Measurements from ENCODE around the gene SLC15A1.

Gene SLC15A1, protein sequence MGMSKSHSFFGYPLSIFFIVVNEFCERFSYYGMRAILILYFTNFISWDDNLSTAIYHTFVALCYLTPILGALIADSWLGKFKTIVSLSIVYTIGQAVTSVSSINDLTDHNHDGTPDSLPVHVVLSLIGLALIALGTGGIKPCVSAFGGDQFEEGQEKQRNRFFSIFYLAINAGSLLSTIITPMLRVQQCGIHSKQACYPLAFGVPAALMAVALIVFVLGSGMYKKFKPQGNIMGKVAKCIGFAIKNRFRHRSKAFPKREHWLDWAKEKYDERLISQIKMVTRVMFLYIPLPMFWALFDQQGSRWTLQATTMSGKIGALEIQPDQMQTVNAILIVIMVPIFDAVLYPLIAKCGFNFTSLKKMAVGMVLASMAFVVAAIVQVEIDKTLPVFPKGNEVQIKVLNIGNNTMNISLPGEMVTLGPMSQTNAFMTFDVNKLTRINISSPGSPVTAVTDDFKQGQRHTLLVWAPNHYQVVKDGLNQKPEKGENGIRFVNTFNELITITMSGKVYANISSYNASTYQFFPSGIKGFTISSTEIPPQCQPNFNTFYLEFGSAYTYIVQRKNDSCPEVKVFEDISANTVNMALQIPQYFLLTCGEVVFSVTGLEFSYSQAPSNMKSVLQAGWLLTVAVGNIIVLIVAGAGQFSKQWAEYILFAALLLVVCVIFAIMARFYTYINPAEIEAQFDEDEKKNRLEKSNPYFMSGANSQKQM

DNA sequence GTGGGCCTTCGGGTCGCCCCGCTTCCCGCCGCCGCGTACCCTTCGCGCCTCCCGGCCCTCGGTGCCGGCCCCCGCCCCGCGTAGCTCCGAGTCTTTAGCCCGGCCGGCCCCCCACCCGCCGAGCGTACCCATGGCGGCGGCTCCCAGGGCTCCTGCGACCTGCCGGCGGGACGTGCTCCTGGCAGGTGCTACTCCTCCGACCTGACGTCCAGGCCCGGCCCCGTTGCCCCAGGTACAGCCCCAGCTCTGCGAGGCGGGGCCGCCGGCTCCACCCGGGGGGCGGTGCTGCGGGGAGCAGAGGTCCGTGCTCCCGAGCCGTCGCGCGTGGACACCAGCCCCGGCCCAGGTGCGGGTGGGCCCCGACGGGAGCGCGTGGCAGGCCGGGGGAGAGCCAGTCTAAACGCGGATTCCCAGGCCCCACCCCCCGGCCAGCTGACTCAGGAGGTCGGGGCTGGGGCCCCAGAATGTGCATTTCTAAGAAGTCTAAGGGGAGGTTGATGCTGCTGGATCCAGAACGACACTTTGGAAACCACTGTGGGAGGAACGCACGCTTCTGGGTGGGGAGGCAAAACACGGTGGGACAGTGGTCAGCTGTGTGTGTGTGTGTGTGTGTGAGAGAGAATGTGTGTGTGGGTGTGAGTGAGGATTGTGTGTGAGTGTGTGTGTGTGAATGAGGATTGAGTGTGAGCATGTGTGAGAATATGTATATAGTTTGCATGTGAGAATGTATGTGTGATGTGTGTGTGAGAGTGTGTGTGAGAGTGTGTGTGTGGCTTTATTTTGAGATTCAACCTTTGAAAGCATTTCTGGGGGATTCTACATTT lies at the start of gene SLC15A1:
Gene SLC15A1, minus strand, starts transcription at position 206 of the 824 bp plus-strand sequence. Its CDS starts 74 bp downstream, at position 132.
- no peak for DNase-seq

DNA sequence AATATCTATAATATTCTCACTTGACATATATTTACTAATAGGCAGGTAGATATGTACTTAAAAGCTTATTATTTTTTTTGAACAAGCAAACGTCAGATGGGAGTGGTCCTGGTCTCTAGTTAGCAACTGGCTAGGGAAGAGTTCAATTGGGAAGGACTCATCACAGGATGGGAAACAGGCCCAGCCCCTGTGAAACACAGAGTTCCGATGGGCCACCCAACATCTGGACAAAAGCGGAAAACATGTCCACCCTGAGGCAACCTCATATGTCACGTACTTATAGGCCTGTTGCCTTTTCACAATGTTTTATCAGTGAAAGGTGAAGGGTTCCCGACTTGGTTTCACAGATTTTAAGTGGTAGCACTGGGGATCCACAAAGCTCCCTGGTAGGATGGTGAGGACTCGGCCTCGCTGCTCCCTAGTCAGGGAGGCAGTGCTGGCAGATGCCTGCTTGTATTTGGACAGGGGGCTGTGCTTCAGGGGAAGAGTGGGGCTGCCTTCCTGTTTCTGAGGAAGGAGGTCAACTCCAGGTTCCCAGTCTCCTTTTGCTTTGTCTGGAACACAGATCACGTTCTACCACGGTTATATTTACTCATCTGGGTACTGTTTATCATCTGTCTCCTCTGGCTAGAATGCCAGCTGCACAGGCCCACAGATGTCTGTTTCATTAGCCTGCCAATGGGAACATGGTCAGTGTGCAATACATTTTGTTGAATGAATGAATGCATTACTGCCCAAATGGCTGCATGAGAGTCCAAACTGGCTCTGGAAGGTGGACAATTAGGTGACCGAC lies 49.4 kb upstream of the SLC15A1 start:
- no peak for DNase-seq

DNA sequence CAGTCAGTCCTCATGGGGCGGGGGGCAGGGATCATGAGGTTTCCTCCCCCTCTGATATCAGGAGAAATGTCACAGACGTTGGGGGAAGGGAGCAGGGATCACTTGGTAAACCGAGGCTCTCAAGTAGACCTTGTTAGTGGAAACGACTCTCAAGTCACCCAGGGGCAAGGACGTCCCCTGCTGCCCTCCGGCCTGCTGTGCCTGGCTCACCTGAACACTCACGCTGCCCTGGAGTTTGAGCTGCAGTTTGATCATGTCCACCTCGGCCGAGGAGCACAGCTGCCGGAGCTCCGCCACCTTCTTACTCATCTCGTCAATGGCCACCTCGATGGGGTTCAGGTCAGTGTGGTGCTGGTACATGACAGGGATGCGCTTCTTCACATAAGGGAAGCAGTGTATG lies 47.6 kb upstream of the SLC15A1 start:
- DNase-seq: no peak

DNA sequence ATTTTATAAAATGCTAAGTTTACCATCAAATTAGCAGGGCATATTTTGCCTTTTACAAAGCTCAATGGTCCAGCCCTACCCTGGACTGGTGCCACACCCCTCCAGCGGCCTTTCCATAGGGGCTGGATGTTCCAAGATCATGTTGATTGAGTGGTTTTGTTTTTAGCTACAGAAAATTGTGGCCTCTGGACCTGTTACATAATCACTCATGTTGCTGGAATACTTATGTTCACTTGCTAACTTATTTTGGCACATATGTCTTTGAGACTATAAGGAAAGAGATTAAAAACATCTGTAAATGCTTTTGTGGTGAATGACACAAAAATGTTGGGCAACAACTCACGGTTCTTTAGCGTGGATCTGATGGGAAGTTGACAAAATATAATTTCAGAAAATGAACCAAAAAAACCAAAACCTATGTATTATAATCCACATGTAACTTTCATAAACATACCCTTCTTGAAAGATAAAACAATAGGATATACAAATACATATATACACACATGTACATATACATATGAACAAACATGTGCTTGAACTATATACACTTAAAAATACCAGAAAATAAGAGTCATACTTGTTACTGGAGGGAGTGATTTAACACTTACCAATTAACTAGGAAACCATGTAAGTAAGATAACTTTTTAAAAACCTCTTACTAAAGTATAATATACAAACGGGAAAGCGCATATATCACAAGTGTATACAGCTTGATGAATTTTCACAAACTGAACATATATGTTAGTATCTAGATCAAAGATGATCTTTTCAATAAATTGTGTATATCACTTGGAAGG lies 46.6 kb upstream of the SLC15A1 start:
- no peak for DNase-seq

DNA sequence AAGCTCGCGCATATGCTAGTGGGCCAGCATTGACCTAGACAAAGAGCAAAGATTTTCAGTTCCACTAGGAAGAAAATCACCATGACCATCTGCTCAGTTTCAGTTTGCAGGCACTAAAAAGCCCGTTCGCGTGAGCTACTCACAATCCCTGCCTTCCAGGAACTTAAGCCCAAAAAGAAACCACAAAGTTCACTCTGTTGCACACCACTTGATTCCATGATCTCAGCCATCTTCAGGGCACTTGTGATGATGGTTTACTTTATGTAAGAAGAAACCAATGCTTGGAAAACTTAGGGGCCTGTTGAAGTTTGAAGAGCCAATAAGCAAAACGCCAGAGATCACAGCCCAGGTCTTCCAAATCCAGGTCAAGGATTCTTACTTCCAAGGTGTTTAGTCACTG lies 45.0 kb upstream of the SLC15A1 start:
- DNase-seq: no peak

DNA sequence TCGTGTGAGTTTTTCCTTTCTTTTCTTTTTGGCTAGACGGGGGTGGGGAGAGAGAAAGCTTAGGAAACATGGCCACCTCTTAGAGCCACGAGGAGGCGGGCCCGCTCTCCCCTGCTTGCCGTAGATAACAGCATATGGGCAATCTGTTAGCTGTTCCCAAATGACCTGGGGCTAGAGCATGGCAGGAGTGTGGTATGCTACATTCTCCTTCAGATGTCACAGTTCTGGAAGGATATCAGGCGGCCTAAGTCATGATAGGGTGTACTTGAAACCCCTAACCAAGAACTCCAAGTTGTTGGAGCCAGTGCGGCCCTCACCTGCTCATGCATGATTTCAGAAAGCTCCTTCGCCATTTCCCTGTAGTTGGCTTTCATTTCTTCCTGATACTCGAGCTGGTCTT lies 44.3 kb upstream of the SLC15A1 start:
- DNase-seq: no peak

DNA sequence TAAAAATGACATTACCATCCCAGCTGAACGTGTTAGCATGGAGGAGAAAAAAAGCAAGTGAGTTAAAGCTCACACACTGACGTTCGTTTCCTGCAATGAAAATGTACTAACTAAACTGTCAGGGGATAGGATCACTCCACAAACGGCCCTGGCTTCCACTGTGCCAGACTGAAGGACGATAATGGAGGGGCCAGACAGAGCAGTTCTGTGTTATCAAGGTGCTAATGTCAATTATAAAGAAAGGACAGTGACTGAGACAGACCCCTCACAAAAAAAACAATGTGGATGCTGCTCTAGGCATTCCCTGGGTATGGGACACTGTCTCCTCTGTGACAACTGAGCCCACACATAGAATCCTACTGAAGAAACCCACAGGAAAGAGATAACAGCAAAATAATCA lies 43.7 kb upstream of the SLC15A1 start:
- DNase-seq: no peak

DNA sequence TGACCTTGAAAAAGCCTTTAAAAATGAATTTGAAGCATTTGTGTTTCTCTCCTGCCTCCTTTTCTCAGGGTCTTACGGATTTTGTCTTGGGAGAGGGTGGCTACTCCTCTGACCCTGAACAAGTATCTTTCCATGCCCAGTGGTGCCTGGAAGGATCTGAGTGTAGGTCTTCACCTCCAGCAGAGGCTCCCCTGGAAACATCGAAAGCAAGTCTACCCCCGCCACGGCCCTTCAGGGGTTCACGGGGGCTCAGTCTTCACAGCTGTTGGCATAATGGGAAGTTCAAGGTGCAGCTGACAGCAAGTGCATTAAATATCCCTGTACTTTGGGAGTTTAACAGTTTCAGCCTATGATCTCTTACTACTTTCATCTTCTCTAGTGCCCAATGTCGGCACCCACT lies 42.7 kb upstream of the SLC15A1 start:
- DNase-seq: no peak

DNA sequence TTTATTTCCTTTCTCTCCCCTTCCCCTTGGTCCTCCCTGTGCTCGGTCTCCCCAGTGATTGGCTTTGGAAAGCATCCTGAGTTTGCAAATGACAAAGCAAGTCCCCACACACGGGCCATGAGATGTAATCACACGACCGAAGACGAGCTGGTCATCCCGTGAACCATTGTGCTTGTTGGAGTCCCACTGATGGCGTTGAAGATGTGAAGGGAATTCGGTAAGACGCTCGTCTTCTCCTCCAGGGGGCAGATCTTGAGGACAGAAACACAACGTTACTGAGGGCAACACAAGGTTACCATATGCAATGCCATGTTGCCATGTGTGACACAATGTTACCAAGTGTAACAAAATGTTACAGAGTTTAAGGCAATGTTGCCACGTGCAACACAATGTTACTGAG lies 42.0 kb upstream of the SLC15A1 start:
- no peak for DNase-seq

DNA sequence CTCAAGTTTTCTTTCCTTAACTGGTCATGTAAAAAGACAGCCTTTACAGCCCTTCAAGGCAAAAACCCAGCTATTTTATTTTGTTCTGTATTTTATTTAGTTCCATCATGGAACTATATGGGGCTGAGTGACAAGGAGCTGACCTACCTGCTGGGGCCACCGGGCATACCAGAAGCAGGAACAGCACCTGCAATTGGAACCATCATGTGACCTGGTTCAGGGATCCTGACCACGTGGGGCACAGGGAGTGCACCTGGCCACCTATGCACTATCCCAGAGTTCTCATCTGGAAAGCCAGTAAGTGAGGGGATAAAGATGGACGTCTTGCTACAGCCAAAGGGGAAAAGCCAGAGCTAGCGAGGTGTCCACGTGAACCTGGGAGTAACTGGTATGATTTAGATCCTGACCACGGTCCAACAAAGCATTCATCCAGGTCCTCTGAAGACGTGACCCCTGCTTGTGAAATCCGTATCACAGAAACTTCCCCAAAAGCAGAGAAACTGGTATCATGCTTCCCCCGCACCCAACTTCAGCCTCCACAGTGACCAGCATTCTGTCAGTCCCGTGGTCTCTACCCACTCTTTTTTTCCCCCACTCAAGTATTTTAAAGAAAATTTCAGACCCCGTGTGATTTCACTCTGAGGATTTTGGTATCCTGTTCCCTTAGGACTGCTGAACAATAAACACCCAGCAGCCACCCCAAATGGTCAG lies 40.5 kb upstream of the SLC15A1 start:
- DNase-seq: no peak

DNA sequence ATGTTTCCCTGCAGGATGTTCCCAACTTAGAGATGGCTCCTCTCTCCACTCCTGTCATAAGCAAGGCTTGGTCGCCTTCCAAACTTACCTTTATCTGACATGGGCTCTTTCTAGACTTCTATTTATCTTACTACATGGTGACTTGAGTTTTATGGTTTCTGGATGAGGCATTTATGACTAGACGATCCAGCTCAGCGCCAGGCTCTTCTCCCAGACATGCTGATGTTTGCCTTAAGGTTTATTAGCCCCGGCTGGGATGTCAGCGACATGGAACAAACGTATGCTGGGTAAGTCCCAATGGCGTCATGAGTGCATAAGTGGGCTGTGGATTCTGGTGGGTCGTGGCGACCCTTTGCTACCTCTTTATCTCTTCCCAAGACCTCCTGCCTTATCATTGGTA lies 39.8 kb upstream of the SLC15A1 start:
- DNase-seq: no peak

DNA sequence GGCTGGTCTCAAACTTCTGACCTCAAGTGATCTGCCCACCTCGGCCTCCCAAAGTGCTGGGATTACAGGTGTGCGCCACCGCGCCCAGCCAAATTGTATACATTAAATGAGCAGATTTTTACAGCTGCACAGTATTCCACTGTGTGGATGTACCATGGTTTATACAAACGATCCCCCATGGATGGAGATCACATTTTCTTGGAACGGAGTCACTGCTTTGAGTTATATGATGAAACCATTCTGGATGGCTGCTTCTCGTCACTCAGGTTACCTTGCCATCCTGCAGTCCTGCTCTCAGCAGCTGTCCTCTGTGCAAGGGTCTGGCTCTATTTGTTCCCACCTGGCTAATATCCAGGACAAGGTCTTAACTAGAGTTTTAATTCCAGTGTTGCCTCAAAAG lies 39.1 kb upstream of the SLC15A1 start:
- DNase-seq: no peak

DNA sequence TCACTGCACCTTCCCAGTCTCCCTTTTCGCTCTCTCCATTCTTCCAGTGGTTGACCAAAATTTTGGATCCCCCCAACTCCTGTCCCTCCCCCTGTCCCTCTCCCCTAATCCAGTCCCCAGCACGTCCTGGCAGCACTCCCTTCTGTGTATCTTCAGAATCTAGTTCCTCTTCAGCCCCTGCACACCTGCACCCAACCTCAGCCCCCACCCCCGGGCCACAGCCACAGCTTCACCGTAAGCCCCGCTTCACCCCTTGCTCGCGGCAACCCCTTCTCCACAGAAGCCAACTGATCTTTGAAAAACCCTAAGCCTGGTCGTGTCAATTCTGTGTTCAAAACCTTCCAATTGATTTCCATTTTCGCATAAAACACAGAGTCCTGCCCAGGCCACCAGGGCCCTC lies 35.5 kb upstream of the SLC15A1 start:
- no peak for DNase-seq

DNA sequence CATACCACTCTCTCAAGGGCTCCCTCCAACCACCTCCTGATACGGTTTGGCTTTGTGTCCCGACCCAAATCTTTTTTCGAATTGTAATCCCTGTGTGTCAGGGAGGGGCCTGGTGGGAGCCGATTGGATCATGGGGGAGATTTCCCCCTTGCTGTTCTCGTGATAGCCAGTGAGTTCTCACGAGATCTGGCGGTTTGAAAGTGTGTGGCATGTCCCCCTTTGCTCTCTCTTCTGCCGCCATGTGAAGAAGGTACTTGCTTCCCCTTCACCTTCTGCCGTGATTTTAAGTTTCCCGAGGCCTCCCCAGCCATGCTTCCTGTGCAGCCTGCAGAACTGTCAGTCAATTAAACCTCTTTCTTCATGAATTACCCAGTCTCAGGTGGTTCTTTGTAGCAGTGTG lies 34.7 kb upstream of the SLC15A1 start:
- no peak for DNase-seq

DNA sequence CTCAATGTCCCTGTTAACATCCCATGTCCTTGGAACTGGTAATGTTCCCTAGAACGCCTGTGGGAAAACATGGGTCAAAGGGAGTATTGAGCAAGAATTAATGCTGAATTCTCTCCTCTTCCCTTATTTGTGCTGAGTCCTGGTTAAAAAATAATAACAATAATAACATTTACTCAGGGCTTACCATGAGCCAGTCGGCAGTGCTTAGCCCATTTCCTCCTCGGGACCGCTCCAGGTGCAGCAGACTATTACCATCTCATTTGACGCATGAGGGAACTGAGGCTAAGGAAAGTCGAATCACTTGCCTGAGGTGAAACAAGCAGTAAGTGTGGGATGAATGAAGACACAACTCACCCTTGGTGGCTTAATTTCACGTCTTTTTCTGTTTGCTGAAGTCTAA lies 33.6 kb upstream of the SLC15A1 start:
- no peak for DNase-seq

DNA sequence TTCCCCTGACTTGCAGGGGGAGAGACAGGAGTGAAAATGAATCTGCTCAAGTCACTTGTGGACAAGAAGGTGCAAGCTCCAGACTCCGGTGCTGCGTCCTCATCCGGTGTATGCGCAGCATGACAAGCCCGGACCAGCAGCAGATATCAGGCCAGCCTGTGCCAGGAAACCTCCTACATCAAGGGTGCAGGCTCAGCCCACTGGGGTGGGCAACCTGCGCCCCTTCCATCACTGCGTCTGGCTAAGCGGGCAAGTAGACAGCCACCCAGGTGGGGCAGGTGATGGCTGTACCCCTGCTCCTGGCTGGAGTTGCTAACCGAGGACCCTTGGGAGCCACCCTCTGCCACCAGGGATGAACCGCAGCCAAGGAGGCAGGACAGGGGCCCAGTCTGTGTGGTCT lies 32.9 kb upstream of the SLC15A1 start:
- DNase-seq: no peak

DNA sequence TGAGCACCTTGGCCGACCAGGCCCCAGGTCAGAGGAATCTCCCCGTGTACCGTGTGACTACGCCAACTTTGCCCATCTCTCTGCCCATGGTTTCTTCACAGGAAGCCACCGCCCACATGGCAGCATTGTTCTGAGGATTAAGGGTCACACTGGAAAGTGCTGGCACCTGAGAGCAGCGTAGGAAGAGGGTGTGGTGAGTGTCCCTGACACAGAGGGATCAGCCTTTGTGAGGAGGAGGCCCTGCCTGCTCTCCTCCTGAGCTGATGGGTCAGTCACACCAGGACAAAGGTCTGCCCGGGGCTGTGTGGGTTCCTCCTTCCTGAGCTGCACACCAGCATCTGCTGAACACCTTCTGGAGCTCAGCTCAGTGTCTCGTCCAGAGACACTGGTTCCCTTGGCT lies 32.2 kb upstream of the SLC15A1 start:
- no peak for DNase-seq

DNA sequence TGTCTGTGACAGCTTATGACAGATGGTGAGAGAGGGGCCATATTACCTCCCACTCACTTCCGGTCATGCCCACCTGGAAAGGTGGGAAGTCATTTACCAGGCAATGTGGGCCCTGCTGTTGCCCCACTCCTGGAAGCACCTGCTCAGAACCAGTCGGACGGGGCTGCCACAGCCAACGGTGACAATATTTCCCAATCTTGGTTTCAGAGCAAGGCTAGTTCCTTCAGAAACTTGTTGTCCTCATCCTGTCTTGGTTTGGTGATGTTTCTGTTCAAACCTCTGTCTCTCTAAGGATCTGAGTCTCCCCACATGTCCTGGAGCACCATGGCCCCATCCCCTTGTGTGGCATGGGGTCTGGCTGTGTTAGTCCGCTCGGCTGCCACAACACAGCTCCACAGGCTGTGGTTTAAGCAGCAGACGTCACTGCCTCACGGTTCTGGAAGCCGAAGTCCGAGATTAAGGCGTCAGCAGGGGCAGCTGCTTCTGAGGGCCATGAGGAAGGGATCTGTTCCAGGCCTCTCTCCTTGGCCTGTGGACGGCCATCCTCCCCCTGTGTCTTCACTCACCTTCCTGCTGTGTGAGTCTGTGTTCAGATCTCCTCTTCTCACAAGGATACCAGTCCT lies 31.5 kb upstream of the SLC15A1 start:
- no peak for DNase-seq

DNA sequence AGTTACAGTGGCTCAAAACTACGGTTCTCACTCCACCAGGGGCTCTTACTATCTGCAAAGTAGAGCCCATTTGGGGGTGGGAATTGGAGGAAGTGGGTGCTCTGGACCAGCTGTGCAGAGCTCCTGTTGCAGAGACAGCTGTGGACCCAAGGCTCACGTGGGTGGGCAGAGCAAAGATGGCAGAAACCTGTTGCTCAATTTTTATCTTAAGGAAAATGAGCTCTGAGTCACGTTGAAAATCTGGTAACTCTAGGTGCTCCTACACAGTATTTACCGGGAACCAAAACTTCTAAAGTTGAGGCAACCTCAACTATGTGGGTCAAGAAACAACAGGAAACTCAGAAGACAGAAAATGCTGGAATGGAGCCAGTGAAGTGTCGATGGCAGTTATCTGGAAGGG lies 30.2 kb upstream of the SLC15A1 start:
- no peak for DNase-seq

DNA sequence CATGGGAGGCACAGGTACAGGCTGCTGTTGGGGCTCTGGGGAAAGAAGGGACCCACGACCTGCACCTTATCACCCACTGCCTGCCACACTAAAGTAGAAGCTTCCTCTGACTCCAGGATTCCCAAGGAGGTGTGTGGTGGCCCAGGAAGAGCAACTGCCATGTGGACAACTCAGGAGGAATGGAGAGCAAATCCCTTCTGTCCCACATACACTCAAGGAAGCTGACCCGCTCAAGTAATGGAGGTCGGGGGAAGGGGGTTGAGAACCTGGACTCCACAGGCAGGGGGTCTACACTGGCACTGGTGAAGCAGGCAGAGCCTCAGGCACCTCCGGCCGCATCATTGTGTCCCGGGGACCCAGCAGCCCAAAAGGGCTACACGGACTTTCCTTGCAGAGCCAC lies 29.4 kb upstream of the SLC15A1 start:
- DNase-seq: no peak

DNA sequence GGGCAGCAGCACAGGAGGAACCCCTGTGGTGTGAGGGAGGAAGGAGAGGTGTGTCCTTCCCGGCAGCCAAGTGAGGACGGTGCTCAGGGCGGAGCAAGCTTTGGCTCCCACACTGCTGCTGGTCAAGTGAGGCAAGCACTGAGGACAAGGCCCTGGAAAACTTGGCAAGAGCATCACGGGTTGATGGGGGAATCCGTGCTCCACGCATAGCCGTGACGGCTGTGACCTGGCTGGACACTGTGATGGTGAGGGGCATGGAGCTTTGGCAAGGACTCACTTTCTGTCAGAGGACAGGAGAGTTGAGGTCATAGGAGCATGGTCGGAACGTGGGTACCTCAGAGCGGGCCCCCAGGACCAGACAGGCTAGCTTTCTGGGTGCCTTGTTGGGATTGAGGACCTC lies 29.0 kb upstream of the SLC15A1 start:
- no peak for DNase-seq

All from activated CD4-positive, alpha-beta T cell treated with anti-CD3 and anti-CD28 coated beads, Interleukin-2, amount 50 U/mL, for 1 hour (primary cell).